DMS114 treated with DMSO at 0.1 percent for 48 hours (cell line): ENCODE data around the gene EDDM3A.

ENCODE experiments used
- DNase-seq: peaks from one replicate; lab custom pipeline; 2025; ENCODE audit not compliant: unreplicated experiment; lab: John Stamatoyannopoulos, UW

EDDM3A gene

DNA sequence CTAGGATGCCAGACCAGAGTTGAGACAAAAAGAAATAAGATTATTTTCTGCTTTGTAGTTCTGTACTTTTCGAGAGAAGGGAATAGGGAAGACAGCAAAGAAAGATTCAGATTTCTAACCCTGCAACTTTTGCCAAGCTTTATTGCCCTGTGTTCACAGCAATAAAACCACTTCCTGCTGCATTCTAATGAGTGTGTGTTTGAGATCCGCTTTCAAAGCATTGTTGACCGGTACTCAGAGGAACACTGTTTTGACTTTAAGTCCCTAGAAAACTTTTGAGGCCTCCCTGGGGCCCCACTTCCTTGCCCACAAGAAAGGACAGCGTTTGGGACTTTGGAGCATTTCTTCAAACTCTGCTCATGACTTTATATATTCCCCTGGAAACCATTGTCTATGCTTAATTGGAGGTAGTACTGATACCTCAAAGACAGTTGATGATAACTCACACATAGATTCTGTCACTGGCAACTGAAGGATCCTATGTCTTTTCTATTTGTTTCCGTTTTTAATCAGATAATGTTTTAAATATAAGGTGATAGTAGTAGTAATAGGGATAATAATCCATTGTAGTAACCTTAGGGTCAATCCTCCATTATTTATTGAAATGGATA is 36.7 kb downstream of the EDDM3A start:
- DNase-seq = no peak

DNA sequence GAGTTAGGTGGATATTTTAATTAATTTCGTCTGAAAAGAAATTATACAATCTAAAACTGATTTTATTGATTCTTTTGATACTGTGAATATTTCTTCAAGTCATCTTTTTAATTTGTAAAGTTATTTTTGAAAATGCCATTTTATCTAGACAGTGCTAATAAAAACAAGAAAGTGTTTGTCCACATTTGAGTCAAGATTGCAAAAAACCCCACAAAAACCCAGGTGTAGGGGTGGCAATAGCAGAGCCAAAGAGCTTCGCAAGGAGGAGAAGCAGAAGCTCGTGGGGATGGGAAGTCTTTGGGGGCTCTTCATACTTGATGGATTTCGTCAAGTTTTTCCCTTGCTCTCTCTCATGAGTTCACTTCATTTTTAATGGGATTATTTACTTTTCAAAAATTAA is 41.3 kb downstream of the EDDM3A start:
- DNase-seq = no peak

DNA sequence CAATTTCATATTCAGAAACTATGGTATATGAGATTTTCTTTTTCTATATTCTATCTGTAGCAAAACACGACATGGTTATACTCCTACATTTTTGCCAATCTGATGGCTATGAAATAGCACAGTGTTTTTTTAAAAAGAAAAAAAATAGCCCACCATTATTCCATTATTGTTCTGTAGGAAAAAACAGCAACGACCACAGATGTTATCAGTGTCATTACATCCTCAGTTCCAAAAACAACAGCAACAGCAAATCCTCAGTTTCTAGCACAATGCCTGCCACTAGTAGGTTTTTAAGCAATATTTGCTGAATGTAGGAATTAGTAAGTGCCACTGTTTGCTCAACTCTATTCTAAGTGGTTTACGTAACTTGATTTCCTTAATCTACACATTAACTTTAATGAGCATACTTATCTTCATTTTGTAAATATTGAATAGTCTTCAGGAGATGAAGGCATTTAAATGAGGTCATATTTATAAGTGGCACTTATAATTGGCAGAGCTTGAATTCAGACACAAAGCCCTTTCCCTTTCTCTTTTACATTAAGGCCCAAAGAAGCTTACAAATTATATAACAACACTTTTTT is 43.6 kb downstream of the EDDM3A start:
- no peak for DNase-seq

DNA sequence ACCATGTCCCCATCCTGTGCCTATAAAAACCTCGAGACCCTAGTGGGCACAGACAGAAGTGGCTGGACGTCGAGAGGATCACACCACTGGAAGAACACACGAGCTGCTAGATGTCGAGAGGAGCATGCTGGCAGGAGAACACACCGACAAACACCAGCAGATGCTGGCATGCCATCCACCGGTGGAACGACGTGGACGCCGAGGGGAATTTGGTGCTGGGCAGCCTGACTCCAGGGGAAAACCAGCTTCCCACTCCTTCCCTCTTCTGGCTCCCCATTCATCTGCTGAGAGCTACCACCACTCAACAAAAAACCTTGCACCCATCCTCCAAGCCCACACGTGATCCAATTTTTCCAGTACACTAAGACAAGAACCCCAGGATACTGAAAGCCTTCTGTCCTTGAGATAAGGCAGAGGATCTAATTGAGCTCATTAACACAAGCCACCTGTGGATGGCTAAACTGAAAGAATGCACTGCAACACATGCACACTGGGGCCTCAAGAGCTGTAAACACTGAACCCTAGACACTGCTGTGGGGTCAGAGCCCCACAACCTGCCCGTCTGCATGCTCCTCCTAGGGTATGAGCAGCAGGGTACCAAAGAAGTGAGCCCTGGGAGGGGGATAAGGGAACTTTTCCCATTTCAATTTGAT is 44.9 kb downstream of the EDDM3A start:
- no peak for DNase-seq

DNA sequence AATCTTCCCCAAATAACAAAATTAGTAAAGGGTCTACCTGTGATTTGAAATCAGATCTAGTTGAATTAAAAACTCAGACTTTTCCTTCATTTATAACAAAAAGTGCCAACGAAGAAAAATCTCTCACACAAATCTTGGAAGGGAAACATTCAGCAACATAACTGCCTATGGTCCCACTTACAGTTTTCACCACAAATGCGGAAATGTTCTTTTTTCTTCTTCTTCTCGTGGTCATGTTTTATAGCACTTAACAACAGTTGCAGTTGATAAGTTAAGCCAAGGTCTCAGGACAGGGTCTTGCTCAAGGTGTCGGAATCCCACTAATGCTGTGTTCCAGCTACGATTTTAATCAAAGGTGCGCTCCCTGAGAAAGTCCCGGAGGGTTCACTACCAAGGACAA is 45.5 kb downstream of the EDDM3A start:
- no peak for DNase-seq

DNA sequence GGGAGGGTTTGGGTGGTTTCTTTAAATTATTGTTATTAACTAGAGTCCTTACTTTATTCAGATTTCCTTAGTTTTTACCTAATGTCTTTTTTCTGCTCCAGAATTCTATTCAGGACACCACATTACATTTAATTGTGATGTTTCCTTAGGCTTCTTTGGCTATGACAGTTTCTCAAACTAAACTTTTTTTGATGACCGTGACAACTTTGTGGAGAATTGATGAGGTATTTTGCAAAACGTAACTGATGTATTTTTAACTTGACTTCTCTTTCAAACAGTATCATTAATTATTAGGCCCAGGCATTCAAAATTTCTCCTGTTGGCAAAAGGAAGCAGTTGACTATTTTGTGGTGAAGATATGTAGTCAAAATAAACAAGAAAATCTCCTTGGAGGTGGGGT is 45.9 kb downstream of the EDDM3A start:
- no peak for DNase-seq

DNA sequence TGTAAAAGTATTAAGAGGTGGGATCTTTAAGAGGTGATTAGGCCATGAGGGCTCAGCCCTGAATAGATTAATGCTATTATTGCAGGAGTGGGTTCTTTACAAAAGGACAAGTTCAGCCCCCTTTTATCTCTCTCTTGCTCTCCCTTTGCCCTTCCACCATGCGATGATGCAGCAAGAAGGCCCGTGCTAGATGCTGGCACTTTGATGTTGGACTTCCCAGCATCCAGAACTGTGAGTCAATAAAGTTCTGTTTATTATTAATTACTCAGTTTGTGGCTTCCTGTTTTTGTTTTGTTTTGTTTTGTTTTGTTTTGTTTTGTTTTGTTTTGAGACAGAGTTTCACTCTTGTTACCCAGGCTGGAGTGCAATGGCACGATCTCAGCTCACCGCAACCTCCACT is 46.9 kb downstream of the EDDM3A start:
- no peak for DNase-seq

DNA sequence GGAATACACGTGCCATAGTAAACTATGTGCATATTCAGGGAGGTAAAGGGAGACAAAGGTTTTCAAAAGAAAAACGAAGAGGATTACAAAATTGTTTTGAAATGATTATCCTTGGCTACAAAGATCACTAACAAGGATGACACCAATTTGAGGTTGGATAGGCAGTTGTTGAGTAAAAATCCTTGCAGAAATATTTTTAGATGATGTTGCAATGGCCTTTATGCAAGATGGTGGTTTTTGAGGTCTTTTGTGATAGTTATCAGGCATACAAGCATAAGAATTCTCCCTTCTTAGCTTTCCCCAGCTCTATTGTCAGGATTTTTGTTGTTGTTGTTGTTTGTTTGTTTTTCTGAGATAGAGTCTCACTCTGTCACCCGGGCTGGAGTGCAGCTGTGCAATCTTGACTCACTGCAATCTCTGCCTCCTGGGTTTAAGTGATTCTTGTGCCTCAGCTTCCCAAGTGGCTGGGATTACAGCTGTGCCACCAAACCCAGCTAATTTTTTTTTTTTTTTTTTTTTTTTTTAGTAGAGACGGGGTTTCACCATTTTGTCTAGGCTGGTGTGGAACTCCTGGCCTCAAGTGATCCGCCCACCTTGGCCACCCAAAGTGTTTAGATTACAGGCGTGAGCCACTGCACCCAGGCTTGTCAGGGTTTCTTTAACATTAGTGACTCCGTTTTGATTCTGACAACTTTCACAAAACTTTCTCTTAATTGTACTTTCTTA is 49.1 kb downstream of the EDDM3A start:
- DNase-seq = no peak

DNA sequence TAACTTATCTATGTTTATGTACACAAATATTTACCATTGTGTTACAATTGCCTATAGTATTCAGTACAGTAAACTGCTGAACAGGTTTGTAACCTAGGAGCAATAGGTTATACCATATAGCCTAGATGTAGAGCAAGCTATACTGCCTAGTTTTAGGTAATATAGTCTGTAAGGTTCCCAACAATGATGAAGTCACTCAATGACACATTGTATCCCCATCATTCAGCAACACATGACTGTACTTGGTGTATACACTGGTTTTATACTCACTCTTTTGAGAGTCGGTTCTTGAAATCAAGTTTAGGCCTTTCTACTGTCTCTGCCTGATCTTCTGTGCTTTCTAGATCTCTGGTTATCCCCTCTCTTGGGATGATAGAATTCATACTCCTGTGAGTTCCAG is 51.5 kb downstream of the EDDM3A start:
- DNase-seq = no peak
